ENCODE results near the gene ACP2. TPM values are rescaled to one million over a fixed set of nuclear protein-coding genes. Genes with fewer than 3 reads are reported as not detected.

ACP2 gene
- total RNA-seq, 2 donors from 2014 or later, result 94.6 to 104 TPM

DNA sequence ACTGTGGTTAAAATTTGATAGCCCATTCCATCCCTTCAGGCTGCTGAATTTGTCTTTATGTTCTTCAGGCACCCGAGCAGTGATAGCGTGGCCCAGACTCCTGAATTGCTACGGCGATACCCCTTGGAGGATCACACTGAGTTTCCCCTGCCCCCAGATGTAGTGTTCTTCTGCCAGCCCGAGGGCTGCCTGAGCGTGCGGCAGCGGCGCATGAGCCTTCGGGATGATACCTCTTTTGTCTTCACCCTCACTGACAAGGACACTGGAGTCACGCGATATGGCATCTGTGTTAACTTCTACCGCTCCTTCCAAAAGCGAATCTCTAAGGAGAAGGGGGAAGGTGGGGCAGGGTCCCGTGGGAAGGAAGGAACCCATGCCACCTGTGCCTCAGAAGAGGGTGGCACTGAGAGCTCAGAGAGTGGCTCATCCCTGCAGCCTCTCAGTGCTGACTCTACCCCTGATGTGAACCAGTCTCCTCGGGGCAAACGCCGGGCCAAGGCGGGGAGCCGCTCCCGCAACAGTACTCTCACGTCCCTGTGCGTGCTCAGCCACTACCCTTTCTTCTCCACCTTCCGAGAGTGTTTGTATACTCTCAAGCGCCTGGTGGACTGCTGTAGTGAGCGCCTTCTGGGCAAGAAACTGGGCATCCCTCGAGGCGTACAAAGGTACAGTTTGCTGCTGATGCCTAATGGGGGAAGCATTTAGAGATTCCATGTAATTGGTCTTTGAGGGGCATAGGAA is 26.1 kb upstream of the ACP2 start:
- no peak overlapping the region for H3K27ac ChIP-seq
- no peak for DNase-seq (ENCODE audit: low spot score)
- WGBS, result 96% methylated on average over 28 of the region's 28 CpGs
- no peaks in the 10 kb centered on the region for H3K9me3 ChIP-seq
- no peak overlapping the region for H3K4me3 ChIP-seq
- TF ChIP-seq POLR2AphosphoS5 (IDR thresholded peaks at IDR 0.05) (no peak), CTCF (IDR thresholded peaks at IDR 0.05) (no peak), POLR2A (IDR thresholded peaks at IDR 0.05) (no peak)
- H3K27me3 ChIP-seq (replicated peaks; ENCODE audit: insufficient read depth), result no peaks in the 10 kb centered on the region
- intact Hi-C loops (cut with DNase I), result loop anchor here (10.0 kb wide), 1 partner anchor 150 kb away; the partner anchor contains the start of gene PSMC3
- H3K36me3 ChIP-seq, result peaks cover 10 to 24% of the 10 kb centered on the region in 2 donors
- no peaks in the 10 kb centered on the region for H3K4me1 ChIP-seq (replicated peaks)

GRCh38 chr11:47272706-47273105 is 24.1 kb upstream of the ACP2 start:
- Histone ChIP-seq H3K27ac (no peak overlapping the region), H3K36me3 (peaks cover 7 to 19% of the 10 kb centered on the region in 2 donors), H3K9me3 (no peaks in the 10 kb centered on the region), H3K4me1 (replicated peaks) (peaks cover 10% of the 10 kb centered on the region), H3K4me3 (no peak overlapping the region), H3K27me3 (replicated peaks; ENCODE audit: insufficient read depth) (no peaks in the 10 kb centered on the region)
- no peak for DNase-seq (ENCODE audit: low spot score)
- intact Hi-C loops (cut with DNase I), result loop anchor here (10.0 kb wide), 1 partner anchor 152 kb away; the partner anchor contains the start of gene PSMC3
- TF ChIP-seq CTCF (IDR thresholded peaks at IDR 0.05) (no peak), POLR2AphosphoS5 (IDR thresholded peaks at IDR 0.05) (no peak), POLR2A (IDR thresholded peaks at IDR 0.05) (no peak)
- WGBS, result 0% methylated on average over 1 of the region's 1 CpG

GRCh38 chr11:47271961-47272661 is 23.5 kb upstream of the ACP2 start:
- Histone ChIP-seq H3K9me3 (no peaks in the 10 kb centered on the region), H3K4me3 (no peak overlapping the region), H3K36me3 (peaks cover 7 to 19% of the 10 kb centered on the region in 2 donors), H3K27me3 (replicated peaks; ENCODE audit: insufficient read depth) (no peaks in the 10 kb centered on the region), H3K4me1 (replicated peaks) (peaks cover 12% of the 10 kb centered on the region), H3K27ac (no peak overlapping the region)
- no peak for DNase-seq (ENCODE audit: low spot score)
- TF ChIP-seq CTCF (IDR thresholded peaks at IDR 0.05), result no peak
- no peak for TF ChIP-seq POLR2AphosphoS5 (IDR thresholded peaks at IDR 0.05)
- no peak for TF ChIP-seq POLR2A (IDR thresholded peaks at IDR 0.05)
- WGBS, result 67% methylated on average over 11 of the region's 11 CpGs
- intact Hi-C loops (cut with DNase I), result loop anchor here (10.0 kb wide), 1 partner anchor 153 kb away; the partner anchor contains the start of gene PSMC3

DNA sequence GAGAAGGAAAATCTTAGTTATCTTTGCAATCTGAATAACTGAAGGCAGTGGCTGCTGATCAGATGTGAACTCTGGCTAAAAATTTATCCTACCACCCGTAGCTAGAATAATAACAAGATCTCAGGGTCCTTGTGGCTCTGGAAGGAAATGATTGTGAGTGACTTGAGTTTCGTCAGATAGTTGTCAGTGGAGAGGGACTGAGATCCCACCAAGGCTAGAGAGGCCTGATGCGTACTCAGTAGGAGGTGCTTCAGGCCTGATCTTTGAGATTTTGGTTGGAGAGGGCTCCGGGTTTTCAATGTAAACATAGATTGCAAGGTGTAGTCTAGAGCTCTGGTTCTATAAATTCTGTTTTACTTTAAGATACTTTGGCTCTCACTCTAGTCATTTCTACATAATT is 22.7 kb upstream of the ACP2 start:
- TF ChIP-seq POLR2A (IDR thresholded peaks at IDR 0.05) (no peak), POLR2AphosphoS5 (IDR thresholded peaks at IDR 0.05) (no peak), CTCF (IDR thresholded peaks at IDR 0.05) (no peak)
- no peak for DNase-seq (ENCODE audit: low spot score)
- H3K4me1 ChIP-seq (replicated peaks), result peaks cover 12% of the 10 kb centered on the region
- peaks cover 7 to 12% of the 10 kb centered on the region in 2 donors for H3K36me3 ChIP-seq
- no peak overlapping the region for H3K4me3 ChIP-seq
- peak overlapping the region in 1 of 2 donors; percentile 97 for H3K27ac ChIP-seq
- no peaks in the 10 kb centered on the region for H3K9me3 ChIP-seq
- WGBS, result 41% methylated on average over 4 of the region's 4 CpGs
- no peaks in the 10 kb centered on the region for H3K27me3 ChIP-seq (replicated peaks; ENCODE audit: insufficient read depth)
- intact Hi-C loops (cut with DNase I), result loop anchor here (10.0 kb wide), 1 partner anchor 153 kb away; the partner anchor contains the start of gene PSMC3
